ENCODE measurements around the gene ADGRL2.

Gene ADGRL2

DNA sequence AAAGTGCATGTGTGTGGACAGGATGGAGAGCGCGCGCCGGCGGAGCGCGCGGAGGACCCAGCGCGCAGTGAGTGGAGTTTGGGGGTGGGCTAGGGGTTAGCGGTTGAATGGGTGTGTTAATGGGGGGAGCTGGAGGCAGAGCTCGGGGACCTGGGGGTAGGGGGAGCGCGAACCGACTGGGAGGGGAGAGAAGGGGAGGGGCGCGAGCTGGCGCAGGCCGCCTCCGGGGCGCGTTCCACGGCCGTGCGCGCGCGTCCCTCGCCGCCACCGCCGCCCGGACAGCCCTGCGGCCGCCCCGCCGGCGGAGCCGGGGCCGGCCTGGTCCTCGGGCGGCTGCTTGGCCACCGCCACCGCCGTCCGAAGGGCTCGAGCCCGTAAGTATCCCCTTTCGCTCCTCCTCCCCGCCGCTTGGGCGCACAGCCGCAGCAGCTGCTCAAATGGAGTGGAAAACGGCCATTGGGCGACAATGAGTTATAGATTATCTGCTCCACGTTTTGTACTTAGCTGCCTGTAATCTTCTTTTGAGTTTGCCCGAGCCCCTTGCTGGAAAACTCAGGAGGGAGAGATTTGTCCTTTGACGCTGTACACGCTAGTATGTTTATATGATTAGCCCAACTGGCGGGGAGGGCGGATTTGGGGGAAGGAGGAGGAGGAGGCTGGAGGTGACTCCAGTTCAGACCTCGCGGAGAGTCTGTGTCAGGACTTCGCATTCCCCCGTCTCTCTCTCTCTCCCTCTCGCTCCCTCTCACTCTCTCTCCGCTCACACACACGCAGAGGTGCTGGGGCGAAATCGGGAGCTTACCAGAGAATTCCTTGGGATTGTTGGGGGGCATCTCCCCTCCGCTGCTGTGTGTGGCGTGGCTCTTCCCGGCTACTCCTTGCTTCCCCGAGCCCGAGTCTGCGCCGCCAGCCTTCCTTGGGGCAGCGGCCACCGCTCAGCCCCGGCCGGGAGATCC is at the start of gene ADGRL2:
Gene ADGRL2, plus strand, starts transcription at position 240 of the 956 bp plus-strand sequence. CDS start 36,051 bp downstream, outside the sequence.
- peak; percentile 91 for DNase-seq (ENCODE audit: low read depth)

GRCh38 chr1:81752840-81753239 is 47.9 kb upstream of the ADGRL2 start:
- DNase-seq (ENCODE audit: low read depth) = no peak

DNA sequence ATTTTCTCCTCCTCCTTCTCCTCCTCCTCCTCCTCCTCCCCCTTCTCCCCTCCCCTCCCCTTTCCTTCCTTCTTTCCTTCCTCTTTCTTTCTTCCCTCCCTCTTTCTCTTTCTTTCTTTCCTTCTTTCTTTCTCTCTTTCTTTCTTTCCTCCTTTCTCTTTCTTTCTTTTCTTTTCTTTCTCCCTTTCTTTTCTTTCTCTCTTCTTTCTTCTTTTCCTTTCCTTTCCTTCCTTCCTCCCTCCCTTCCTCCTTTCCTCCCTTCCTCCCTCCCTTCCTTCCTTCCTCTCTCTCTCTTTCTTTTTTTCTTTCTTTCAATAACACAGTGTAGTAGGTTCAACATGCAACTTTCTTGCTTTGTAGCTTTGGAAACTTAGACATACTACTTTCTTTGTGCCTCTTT is 46.3 kb upstream of the ADGRL2 start:
- DNase-seq (ENCODE audit: low read depth) = no peak

GRCh38 chr1:81756872-81757271 is 43.9 kb upstream of the ADGRL2 start:
- no peak for DNase-seq (ENCODE audit: low read depth)

- DNase-seq (ENCODE audit: low read depth) = no peak
Observed at GRCh38 chr1:81757398-81758020, 43.2 kb upstream of the ADGRL2 start.

- DNase-seq (ENCODE audit: low read depth) = peak; percentile 4
Observed at GRCh38 chr1:81758181-81758580, 42.6 kb upstream of the ADGRL2 start.

- DNase-seq (ENCODE audit: low read depth) = peak; percentile 33
Observed at GRCh38 chr1:81760477-81761097, 40.1 kb upstream of the ADGRL2 start.

- DNase-seq (ENCODE audit: low read depth) = no peak
Observed at GRCh38 chr1:81775510-81775909, 25.2 kb upstream of the ADGRL2 start.

- DNase-seq (ENCODE audit: low read depth) = no peak
Observed at GRCh38 chr1:81780705-81781454, 19.9 kb upstream of the ADGRL2 start.

DNA sequence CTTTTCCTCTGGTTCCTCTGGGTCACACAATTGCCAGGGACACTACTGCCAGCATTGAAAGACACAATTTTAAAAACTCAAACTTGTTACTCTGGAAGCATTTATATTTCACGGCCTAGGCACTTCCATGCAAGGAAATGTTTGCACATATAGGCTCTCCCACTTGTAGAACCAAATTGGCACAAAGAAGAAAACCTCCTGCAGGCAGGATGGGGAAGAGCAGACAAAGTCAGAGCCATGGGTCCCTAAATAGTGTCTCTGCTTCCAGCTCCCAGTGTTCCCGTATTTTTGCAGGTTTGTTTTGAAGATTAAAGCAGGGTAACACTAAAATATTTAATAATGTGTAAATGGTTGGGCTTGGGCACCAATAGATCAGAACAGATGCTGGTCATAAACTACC is 19.0 kb upstream of the ADGRL2 start:
- no peak for DNase-seq (ENCODE audit: low read depth)

GRCh38 chr1:81792184-81792583 is 8.6 kb upstream of the ADGRL2 start:
- DNase-seq (ENCODE audit: low read depth) = no peak

- no peak for DNase-seq (ENCODE audit: low read depth)
Observed at GRCh38 chr1:81797701-81798100, 3.0 kb upstream of the ADGRL2 start.

DNA sequence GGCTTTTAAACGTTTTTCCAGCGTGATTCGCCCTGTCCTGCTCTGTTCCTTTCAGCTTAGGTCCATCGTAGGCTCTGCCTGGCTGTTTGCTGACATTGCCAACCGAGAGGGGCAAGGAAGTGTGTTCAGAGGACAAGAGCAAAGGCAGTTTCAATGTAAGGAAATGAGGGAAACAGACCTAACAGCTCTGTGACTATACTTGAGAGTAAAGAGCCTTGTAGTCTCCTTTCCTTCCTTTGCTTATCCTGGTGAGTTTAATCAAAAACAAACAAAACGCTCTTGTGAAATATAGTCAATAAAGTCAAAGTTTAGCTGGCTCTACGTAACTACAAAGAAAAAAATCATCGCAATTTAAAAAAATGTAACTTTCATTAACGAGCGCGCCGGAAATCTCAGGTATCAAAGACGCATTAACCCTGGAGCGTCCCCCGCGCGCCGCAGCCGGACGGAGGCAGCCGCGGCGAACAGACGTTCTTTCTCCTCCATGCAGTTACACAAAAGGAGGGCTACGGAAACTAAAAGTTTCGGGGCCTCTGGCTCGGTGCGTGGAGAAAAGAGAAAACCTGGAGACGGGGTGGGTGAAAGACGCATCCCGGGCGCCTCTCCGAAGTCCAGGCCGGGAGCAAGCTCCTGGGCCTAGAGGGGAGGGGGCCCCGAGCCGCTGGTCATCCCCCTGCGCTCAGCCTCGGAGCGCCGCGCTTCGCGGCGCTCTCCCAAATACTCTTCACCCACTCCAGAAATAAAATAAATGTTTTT is 617 bp upstream of the ADGRL2 start:
- DNase-seq (ENCODE audit: low read depth) = peak; percentile 75

- DNase-seq (ENCODE audit: low read depth) = peak; percentile 66
Observed at GRCh38 chr1:81801651-81802456, 1.1 kb downstream of the ADGRL2 start.

DNA sequence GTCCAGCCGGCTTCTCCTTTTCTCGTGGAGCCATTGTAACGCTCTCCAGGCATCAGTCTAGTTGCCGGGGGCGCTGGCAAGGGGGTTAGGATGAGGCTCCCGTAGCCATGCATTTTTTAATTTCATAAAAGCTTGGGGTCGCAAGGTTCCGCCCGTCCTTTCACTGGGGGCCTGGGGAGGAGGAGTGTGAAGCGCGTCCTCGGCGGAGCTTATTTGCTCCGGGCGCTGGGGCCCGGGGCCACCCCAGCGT is 1.6 kb downstream of the ADGRL2 start:
- no peak for DNase-seq (ENCODE audit: low read depth)

DNA sequence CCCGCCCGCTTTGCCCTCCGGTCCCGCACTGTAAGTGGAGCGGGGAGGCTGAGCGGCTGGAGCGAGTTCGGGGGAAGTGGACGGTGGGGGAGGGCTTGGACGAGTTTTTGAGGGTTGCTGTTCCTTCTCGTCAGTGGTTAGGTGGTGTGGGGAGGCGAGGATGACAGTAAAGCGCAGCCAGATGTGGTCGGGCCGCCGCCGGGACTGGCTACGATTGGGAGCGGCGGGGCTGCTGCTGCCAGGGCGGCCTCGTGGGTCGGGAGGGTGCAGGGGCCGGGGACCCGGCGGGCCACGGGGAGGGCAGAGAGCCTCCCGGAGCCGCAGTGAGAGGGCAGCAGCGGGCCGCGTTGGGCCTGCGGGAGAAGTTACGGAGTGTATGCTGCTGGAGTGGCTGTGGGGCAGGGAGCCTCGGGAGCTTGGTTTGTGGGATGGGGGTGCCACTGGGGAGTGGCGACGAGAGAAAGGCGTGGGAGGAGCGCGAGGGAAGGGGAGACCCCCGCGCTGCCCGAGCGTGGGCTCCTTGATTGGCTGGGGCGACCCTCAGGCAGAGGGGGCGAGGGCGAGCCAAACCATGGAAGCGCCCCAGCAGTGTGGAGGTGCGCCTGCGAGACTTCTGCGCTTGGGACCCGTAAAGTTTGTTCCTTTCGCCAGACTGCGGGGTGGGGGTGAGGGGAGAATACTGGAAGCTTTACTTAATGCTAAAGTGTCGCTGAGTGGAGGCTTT is 2.1 kb downstream of the ADGRL2 start:
- peak; percentile 48 for DNase-seq (ENCODE audit: low read depth)

DNA sequence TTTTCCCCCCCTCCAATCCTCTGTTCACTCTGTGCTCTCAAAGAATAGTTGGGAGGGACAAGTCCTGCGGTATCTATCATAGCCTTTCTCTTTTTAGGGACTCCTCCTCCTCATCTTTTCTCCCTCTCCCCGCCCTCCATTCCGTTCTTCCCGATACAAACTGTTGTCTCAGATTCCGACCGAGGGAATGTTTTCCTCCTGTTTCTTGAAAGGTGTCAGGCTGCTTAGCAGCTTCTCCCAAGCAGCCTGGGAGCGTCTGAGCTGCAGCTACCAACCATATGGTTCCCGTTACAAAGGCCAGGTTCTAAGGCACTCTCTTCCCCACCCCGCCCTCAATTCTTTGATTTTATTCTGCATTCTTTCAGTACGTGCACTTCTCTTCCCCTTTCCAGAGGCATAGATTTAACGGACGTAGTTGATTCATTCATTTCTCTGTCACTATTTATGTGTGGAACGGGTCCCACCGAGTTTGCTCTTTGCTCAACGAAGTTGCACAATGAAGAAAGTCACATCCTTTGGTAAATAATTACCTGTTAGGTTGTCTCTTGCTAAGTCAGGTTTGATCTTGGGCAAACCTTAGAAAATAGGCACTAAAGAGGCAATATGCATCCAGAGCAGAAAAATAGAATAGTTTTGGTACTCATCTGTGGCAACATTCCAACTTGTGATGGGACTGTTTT is 2.8 kb downstream of the ADGRL2 start:
- peak; percentile 6 for DNase-seq (ENCODE audit: low read depth)

GRCh38 chr1:81804312-81804711 is 3.6 kb downstream of the ADGRL2 start:
- DNase-seq (ENCODE audit: low read depth) = no peak
